ENCODE measurements around the gene CHCHD10.

GRCh38 chr22:23756891-23757290 is 10.9 kb downstream of the CHCHD10 start:
- TF ChIP-seq CTCF (IDR thresholded peaks at IDR 0.05; ENCODE audit: control extremely low read depth in 1 of 3, insufficient read depth in 1 of 3, low read depth in 1 of 3, low read length in 3 of 3) (no peak), CREB1 (IDR thresholded peaks at IDR 0.05) (no peak), ZNF274 (IDR thresholded peaks at IDR 0.05; ENCODE audit: borderline replicate concordance, extremely low read depth, low read length) (no peak), EZH2 (IDR thresholded peaks at IDR 0.05; ENCODE audit: low read depth, low read length, severe bottlenecking) (no peak), POLR2A (IDR thresholded peaks at IDR 0.05; ENCODE audit: control extremely low read depth in 1 of 2, low read depth in 2 of 2, low read length in 2 of 2) (no peak), CBX5 (IDR thresholded peaks at IDR 0.05; ENCODE audit: low read depth, low read length) (no peak), YY1 (IDR thresholded peaks at IDR 0.05; ENCODE audit: low read depth, low read length) (no peak), KDM1A (IDR thresholded peaks at IDR 0.05; ENCODE audit: borderline replicate concordance, low read length) (no peak), POLR2AphosphoS5 (IDR thresholded peaks at IDR 0.05; ENCODE audit: low read depth, low read length) (no peak), JUND (IDR thresholded peaks at IDR 0.05; ENCODE audit: low read length) (no peak), CHD2 (IDR thresholded peaks at IDR 0.05; ENCODE audit: low read length) (no peak)
